HG03066 (cell line): ENCODE measurements around the gene CTNNA3.

Experiments used
- ATAC-seq: cut with Tn5 transposase; IDR thresholded peaks from one replicate; pipeline ENCODE4 v1.9.1; 2021; ENCODE audit warnings: low read depth; ENCODE audit not compliant: unreplicated experiment

Gene CTNNA3

GRCh38 chr10:66981361-66982052, 714.5 kb downstream of the CTNNA3 start:
- no peak for ATAC-seq

GRCh38 chr10:66980246-66980815, 715.7 kb downstream of the CTNNA3 start:
- no peak for ATAC-seq

GRCh38 chr10:66964946-66965345, 731.0 kb downstream of the CTNNA3 start:
- no peak for ATAC-seq

GRCh38 chr10:66958466-66958865, 737.5 kb downstream of the CTNNA3 start:
- no peak for ATAC-seq

DNA sequence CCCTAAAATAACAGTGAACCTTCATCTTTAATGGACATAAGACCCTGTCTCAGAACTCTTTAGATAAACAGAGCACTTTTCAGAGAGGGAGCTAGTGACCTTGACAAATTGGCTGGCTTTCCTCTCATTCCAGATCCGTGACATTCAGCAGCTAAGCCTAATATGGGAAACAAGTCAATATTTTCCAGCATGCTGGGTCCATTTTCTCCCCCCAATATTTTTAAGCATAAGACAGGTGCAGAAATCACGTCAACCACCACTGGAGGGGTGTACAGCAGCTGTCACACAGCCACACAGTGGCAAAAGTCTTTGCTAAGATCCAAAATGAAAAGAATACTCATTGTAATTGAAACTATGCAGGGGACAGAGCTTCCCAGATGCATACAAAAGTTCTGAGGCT, 744.1 kb downstream of the CTNNA3 start:
- ATAC-seq = no peak

DNA sequence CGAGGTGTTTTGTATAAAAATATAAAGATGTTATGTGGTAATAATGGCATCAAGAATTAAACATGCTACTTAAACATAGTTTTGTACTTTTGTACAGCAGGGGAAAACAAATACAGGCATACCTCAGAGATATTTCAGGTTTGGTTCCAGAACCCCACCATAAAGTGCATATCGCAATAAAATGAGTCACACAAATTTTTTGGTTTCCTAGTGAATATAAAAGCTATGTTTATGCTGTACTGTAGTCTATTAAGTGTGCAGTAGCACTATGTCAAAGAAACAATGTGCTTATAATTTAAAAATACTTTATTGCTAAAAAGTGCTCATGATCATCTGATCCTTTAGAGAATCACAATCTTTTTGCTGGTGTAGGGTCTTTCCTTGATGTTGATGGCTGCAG, 752.4 kb downstream of the CTNNA3 start:
- no peak for ATAC-seq

DNA sequence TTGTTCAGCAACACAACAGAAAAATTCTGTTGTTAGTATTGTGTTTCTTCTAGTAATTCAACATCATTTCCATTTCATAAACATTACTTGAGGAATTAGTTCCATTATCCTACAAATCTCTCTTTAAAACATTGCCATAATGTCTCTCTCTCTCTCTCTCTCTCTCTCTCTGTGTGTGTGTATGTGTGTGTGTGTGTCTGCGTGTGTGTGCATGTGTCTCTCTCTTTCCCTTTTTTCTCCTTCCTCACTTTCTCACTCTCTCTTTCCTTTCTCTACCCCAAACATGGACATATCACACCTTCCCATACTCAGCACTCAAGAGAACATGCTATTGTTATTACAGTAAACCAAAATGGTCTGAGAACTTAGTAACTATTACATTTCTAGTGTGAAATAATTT, 753.6 kb downstream of the CTNNA3 start:
- no peak for ATAC-seq

DNA sequence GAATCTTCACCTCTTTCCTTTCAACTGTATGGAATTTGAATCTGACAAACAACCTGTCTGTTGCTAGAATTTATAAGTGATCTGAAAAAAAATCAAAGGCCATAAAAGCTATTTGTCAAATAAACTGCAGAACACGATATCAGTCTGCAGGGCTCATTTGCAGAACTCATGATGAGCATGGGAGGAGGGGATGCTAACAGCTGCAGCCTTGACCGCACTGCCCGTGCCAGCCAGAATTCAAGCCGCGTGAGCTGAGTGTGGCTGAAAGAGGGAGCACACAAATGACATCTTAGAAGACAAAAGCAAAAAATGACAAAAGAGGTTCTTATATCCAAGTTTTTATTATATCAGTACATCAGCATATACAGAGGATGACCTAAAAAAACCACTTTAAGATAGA, 754.5 kb downstream of the CTNNA3 start:
- ATAC-seq = no peak

DNA sequence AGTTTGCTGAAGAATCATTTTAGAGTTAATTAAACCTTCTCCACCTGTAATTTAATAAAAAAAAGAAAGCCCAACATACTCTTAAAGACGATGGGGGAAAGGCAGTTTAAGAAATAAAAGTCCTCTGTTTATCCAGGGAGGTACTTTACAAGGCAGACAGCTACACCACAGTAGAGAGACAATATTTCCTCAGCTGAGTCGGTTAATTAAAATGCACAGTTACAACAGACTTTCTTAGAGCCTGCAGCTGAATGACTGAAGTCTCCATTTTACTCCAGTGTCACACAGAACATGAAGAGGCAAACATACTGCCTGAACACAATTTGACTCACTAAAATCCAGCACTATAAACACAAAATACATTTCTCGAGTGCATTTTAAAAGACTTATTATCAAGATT, 755.0 kb downstream of the CTNNA3 start:
- no peak for ATAC-seq

GRCh38 chr10:66934711-66935110, 761.3 kb downstream of the CTNNA3 start:
- no peak for ATAC-seq

DNA sequence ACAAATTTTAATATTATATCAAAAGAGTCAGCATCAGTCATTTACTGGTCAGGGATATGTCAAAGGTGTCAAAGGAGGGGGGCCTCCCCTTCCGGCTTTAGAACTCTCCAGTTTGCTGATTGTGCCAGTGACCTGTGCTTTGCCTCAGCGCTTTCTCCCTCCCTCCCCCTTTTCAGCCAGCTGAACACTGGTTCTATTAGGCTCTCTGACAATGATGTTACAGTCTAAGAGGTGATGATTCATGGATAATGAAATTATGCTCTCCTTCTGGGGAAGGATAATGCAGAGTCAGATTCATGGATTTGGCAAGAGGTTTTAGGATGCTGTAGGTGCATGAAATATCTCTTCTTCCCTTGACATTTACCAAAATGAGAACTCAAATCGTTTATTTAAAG, 764.0 kb downstream of the CTNNA3 start:
- no peak for ATAC-seq

DNA sequence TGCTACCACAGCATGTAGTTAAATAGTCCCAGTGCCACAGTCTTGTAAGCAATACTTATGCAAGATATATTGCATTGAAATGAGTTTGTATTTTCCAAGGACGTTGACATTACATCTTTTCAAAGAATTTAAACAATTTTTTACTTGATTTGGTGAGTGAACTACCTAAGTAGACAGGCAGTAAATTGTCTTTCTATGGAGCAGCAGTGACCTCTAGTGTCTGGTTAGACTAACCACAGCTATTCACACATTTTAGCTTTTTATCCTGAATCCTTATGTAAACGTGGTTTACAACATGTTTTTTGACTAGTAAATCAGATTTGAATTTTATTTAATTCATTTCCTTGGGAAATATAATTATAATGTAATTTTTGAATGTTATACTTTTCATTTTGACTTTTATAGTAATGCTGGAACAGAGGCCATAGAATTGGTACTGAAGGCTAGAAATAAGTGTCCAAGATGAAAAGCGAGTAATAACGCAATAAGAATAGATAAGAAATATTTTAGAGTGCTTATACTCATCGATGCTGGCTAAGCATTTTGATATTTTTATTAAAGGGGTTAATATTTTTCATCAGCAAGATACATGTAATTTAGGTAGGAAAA, 764.6 kb downstream of the CTNNA3 start:
- ATAC-seq = peak; percentile 76

DNA sequence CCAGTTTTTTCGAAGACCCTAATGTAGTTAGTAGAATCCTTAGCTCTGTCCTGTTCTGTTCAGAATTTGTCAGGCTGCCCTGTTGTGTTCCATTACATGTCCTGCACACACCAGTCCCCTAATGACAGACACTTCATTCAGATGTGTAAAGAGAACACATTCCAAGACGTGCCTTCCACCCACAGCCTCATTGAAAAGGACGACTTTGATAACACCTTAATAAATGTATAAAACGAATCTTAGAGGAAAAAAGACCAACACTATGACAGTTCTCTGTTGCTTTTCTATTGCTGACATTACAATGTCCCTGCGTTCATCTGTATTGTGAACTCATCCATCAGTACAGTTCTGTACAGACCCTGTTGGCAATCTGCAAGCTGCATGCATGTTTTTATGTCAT, 766.6 kb downstream of the CTNNA3 start:
- ATAC-seq = no peak

DNA sequence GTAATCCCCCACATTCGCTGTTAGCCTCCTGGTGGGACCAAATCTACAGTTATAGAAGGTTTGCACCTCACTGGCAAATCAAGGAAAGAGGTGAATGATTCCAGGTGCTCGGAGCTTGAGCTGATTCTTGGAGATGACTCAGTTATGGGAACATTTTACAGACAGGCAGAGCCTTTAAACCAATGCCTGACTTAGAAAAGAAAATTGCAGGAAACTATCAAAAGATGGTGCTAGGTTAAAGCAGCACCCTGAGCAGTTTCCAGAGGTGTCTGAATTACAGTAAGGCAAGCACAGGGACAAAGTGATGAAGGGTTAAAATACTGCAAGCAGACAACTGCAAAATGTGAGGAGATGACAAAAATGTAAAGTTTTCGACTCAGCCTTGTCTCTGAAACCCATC, 767.2 kb downstream of the CTNNA3 start:
- ATAC-seq = no peak

DNA sequence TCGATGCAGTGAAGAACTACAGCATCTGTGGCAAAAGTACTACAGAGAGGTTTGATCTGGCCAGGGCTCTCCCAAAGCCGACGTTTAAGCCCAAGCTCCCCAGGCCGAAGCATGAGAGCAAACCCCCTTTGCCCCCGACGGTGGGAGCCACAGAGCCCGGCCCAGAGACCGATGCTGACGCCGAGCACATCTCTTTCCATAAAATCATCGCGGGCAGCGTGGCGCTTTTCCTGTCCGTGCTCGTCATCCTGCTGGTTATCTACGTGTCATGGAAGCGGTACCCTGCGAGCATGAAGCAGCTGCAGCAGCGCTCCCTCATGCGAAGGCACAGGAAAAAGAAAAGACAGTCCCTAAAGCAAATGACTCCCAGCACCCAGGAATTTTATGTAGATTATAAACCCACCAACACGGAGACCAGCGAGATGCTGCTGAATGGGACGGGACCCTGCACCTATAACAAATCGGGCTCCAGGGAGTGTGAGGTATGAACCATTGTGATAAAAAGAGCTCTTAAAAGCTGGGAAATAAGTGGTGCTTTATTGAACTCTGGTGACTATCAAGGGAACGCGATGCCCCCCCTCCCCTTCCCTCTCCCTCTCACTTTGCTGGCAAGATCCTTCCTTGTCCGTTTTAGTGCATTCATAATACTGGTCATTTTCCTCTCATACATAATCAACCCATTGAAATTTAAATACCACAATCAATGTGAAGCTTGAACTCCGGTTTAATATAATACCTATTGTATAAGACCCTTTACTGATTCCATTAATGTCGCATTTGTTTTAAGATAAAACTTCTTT, 767.8 kb downstream of the CTNNA3 start:
- ATAC-seq = no peak

DNA sequence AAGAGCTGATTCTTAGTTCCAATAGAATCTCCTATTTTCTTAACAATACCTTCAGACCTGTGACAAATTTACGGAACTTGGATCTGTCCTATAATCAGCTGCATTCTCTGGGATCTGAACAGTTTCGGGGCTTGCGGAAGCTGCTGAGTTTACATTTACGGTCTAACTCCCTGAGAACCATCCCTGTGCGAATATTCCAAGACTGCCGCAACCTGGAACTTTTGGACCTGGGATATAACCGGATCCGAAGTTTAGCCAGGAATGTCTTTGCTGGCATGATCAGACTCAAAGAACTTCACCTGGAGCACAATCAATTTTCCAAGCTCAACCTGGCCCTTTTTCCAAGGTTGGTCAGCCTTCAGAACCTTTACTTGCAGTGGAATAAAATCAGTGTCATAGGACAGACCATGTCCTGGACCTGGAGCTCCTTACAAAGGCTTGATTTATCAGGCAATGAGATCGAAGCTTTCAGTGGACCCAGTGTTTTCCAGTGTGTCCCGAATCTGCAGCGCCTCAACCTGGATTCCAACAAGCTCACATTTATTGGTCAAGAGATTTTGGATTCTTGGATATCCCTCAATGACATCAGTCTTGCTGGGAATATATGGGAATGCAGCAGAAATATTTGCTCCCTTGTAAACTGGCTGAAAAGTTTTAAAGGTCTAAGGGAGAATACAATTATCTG, 768.6 kb downstream of the CTNNA3 start:
- no peak for ATAC-seq

- ATAC-seq = no peak
Measured at GRCh38 chr10:66926841-66927240, 769.2 kb downstream of the CTNNA3 start.

- peak; percentile 100 for ATAC-seq
Measured at GRCh38 chr10:66925896-66926715, 769.9 kb downstream of the CTNNA3 start, which contains the start of gene LRRTM3. LRRTM3 (plus strand) TSS chr10:66926036.

- no peak for ATAC-seq
Measured at GRCh38 chr10:66925373-66925772, 770.6 kb downstream of the CTNNA3 start.
